HepG2 (cell line): ENCODE measurements around the gene WDR93. TPM values are rescaled to one million over a fixed set of nuclear protein-coding genes. Genes with fewer than 3 reads are reported as not detected.
A peak's percentile ranks its signal among the peaks of the same experiment; 100 is the strongest.

Experiments
- ATAC-seq: fragments of 200-7000 bp; cut with Tn5 transposase; 3 replicates; pipeline ENCODE4 v1.9.1; 2020; ENCODE audit warnings: mild to moderate bottlenecking, moderate library complexity
- BruUV-seq: library from RNA; stranded (reverse); fragments of 400-500 nt; replicated peaks from 2 replicates; lab custom pipeline; 2021; lab: Mats Ljungman, UMichigan
- CTCF ChIA-PET: fragments of 300-600 bp; formaldehyde crosslinking; extraction: SDS; loops from one replicate; lab custom pipeline; 2021; ENCODE audit warnings: low total read pairs, inconsistent platforms, low intra/inter-chr PET ratio; lab: Yijun Ruan, JAX
- POLR2A ChIA-PET: fragments of 350-600 bp; sonication (Branson Sonifier 250); formaldehyde crosslinking; loops from one replicate; lab custom pipeline; 2020; ENCODE audit warnings: antibody characterized with exemption, inconsistent platforms; lab: Yijun Ruan, JAX
- DNase-seq: peaks from one replicate; pipeline ENCODE4 v3.0.0-alpha.2; 2015; ENCODE audit warnings: low spot score
- FAIRE-seq: peaks from 3 replicates; lab custom pipeline; 2011; peaks lifted over from hg19 to GRCh38; lab: Jason Lieb, UNC
- H2AFZ ChIP-seq: one replicate; pipeline ENCODE4 v1.6.1; 2011; ENCODE audit warnings: low read length, inconsistent platforms
- H3K27ac ChIP-seq: fragments of 300-600 bp; 3 replicates; pipeline ENCODE4 v1.8.0; 2011; ENCODE audit warnings: mixed run types, mild to moderate bottlenecking, mixed read lengths, low read length, inconsistent platforms; ENCODE audit not compliant: insufficient read depth; ENCODE audit errors: extremely low read length
- H3K27me3 ChIP-seq, 2 experiments: fragments of 200-600 bp in 1 of 2; 2 replicates in 1 of 2; 3 replicates in 1 of 2; pipeline versions ENCODE4 v1.6.0 to v1.8.0; 2011; ENCODE audit warnings: low read length in 2 of 2, mild to moderate bottlenecking in 2 of 2, moderate library complexity in 2 of 2, inconsistent platforms in 1 of 2; ENCODE audit not compliant: insufficient read depth in 2 of 2, control insufficient read depth in 1 of 2
- H3K36me3 ChIP-seq, 2 experiments: fragments of 200-600 bp in 1 of 2; replicated peaks in 1 of 2; 2 replicates in 1 of 2; 3 replicates in 1 of 2; pipeline versions ENCODE4 v1.5.1 to v1.8.0; 2011; ENCODE audit warnings: low read length in 2 of 2, inconsistent platforms in 1 of 2; ENCODE audit not compliant: insufficient read depth in 2 of 2, control insufficient read depth in 1 of 2
- H3K4me1 ChIP-seq: 2 replicates; pipeline ENCODE4 v1.5.1; 2012; ENCODE audit warnings: low read length, inconsistent platforms; ENCODE audit not compliant: insufficient read depth
- H3K4me2 ChIP-seq: 2 replicates; pipeline ENCODE4 v1.6.0; 2011; ENCODE audit warnings: low read depth, low read length, inconsistent platforms
- H3K4me3 ChIP-seq, 3 experiments: fragments of 200-600 bp in 1 of 3; sonication (generic), shearing (Covaris generic) in 1 of 3; replicated peaks in 1 of 3; 2 replicates each; pipeline ENCODE4 v1.5.1; 2011 to 2016; ENCODE audit warnings: low read length in 3 of 3, inconsistent platforms in 2 of 3, low read depth in 2 of 3, mild to moderate bottlenecking in 2 of 3, control low read depth in 1 of 3, mixed read lengths in 1 of 3; ENCODE audit not compliant: insufficient read depth in 1 of 3
- H3K79me2 ChIP-seq: one replicate; pipeline ENCODE4 v1.6.1; 2011; ENCODE audit warnings: low read length, inconsistent platforms; ENCODE audit not compliant: insufficient read depth
- H3K9ac ChIP-seq: 2 replicates; pipeline ENCODE4 v1.6.0; 2011; ENCODE audit warnings: mild to moderate bottlenecking, low read depth, low read length, inconsistent platforms; ENCODE audit not compliant: insufficient read depth
- H3K9me3 ChIP-seq: 2 replicates; pipeline ENCODE4 v1.5.1; 2012; ENCODE audit warnings: mild to moderate bottlenecking, low read length
- H4K20me1 ChIP-seq: 2 replicates; pipeline ENCODE4 v1.6.0; 2011; ENCODE audit warnings: inconsistent platforms, mild to moderate bottlenecking, low read length, moderate library complexity; ENCODE audit not compliant: insufficient read depth
- AGO2 ChIP-seq: fragments of 200-400 bp; formaldehyde crosslinking; optimal IDR thresholded peaks from 2 replicates; pipeline ENCODE3; 2017; ENCODE audit warnings: mild to moderate bottlenecking, low read depth, low read length, moderate library complexity
- STAG1 ChIP-seq: sonication (generic); formaldehyde crosslinking; IDR thresholded peaks from 2 replicates; pipeline ENCODE4 v1.4.0; 2020; ENCODE audit warnings: missing genetic modification reagents
- ZNF83 ChIP-seq: sonication (generic); formaldehyde crosslinking; IDR thresholded peaks from 2 replicates; pipeline ENCODE4 v1.4.0; 2020; ENCODE audit warnings: missing genetic modification reagents, mild to moderate bottlenecking, borderline replicate concordance
- WGBS: methylation state at CpG from one replicate; pipeline ENCODE4 v1.1.6; 2017; ENCODE audit warnings: low lambda C conversion rate; 5-methylcytosine and 5-hydroxymethylcytosine counted together
- in situ Hi-C: cut with HindIII; loops from 2 replicates; pipeline ENCODE4 v1.10.0; 2017; ENCODE audit warnings: low pct_unique_long_range_greater_than_20kb; ENCODE audit not compliant: extremely low pct_ligation_motif_present
- intact Hi-C: fragments of 100-400 bp; cut with micrococcal nuclease; formaldehyde crosslinking; loops from one replicate; pipeline ENCODE4 v1.10.0; 2022; ENCODE audit not compliant: unreplicated experiment
- polyA plus RNA-seq, 8 experiments: library from polyadenylated mRNA; depleted of rRNA in 3 of 8; stranded (reverse) in 7 of 8; unstranded in 1 of 8; fragments of >200 nt; fragmentation: Illumina TruSeq in 4 of 8; extraction: Trizol in 4 of 8; gene quantifications; 2 replicates each; pipeline versions ENCODE4 v1.2.1 to v1.2.3, GENCODE V29; 2011 to 2016; ENCODE audit warnings: low read depth in 4 of 8, missing spikeins in 1 of 8, mixed read lengths in 1 of 8; ENCODE audit not compliant: insufficient read depth in 1 of 8
- total RNA-seq, 5 experiments: library from RNA; depleted of rRNA; stranded (reverse); fragments of >200 nt; fragmentation: Illumina TruSeq; extraction: Trizol; gene quantifications; 2 replicates each; pipeline ENCODE4 v1.2.3, GENCODE V29; 2016; ENCODE audit warnings: low read depth in 1 of 5

Gene WDR93
- total and polyA plus RNA-seq, 2 of the 13 experiments (the other 11 are each of a cell fraction or from before 2014, with no cell fraction given) = 0.07 TPM; not detected in 1

DNA sequence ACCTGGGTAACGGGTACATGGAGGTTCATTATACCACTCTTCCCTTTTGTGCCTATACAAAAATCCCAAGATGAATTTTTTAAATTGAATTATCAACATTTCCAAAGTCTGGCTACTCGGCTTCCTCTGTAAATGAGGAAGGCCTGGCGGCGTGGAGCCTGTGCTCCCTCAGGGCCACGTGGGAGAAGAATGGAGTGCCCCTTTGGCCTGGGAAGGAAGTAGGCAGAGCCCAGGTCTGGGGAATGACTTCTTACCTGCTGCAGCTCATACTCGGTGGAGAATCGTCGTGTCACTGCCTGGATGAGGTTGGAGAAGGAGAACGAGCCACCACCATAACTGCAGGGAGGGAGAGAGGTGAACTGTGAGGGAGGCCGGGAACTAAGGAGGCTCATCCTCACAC is 99.6 kb downstream of the WDR93 start:
- H3K27ac ChIP-seq = no peak overlapping the region
- CTCF ChIA-PET = no interaction called here
- no TSS peak for BruUV-seq
- H4K20me1 ChIP-seq = no peaks in the 10 kb centered on the region; the same call in 1 of the 2 replicates
- POLR2A ChIA-PET = interaction anchor here (1.0 kb wide), 1 partner anchor 17 kb away, joined by 3 read pairs; no protein-coding TSS in a partner anchor
- FAIRE-seq (no peak), ATAC-seq (no peak), DNase-seq (no peak)
- no peak overlapping the region for H2AFZ ChIP-seq
- peaks cover 18 to 60% of the 10 kb centered on the region in 2 experiments for H3K36me3 ChIP-seq
- H3K4me1 ChIP-seq = peaks cover 24% of the 10 kb centered on the region
- no peaks in the 10 kb centered on the region for H3K27me3 ChIP-seq
- in situ Hi-C loops (no loop called here), intact Hi-C loops (no loop called here)
- TF ChIP-seq ZNF83 (CRISPR knock-in tag) = no peak
- H3K79me2 ChIP-seq = no peaks in the 10 kb centered on the region
- 96% methylated on average over 10 of the region's 10 CpGs for WGBS
- no peak overlapping the region for H3K4me3 ChIP-seq
- no peaks in the 10 kb centered on the region for H3K9me3 ChIP-seq
- no peak overlapping the region for H3K9ac ChIP-seq
- H3K4me2 ChIP-seq = no peak overlapping the region

DNA sequence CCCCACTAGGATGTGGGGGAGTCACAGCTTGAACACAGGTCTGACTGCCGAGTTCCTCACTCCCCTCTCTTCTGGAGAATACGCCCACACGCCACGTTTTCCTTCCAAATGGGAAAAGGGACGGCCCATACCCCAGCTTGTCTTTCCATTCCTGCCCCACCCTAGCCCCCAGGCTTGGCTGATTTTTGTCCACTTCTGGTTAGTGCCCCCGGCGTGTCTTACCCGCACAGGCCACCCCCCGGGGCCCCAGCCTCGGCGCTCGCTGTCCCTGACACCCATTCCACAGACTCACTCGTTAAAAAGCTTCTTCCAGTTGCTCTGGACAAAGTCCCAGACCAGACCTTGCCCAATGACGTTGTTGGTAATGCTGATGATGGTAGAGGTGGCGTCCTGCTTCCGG is 100.0 kb downstream of the WDR93 start:
- no peak for FAIRE-seq
- H3K27me3 ChIP-seq = no peaks in the 10 kb centered on the region
- TF ChIP-seq AGO2 = peak; percentile 40
- no peak for TF ChIP-seq STAG1 (CRISPR knock-in tag)
- no peak overlapping the region for H2AFZ ChIP-seq
- H3K36me3 ChIP-seq = peaks cover 18 to 59% of the 10 kb centered on the region in 2 experiments
- no peaks in the 10 kb centered on the region for H3K79me2 ChIP-seq
- no peak overlapping the region for H3K4me3 ChIP-seq
- intact Hi-C loops (no loop called here), in situ Hi-C loops (no loop called here)
- ChIA-PET POLR2A (no interaction called here), CTCF (no interaction called here)
- 98% methylated on average over 16 of the region's 16 CpGs for whole genome bisulfite sequencing
- ATAC-seq = no peak
- no TSS peak for BruUV-seq
- H3K9ac ChIP-seq = no peak overlapping the region
- no peak for DNase-seq
- H3K27ac ChIP-seq = no peak overlapping the region
- H4K20me1 ChIP-seq = no peaks in the 10 kb centered on the region; the same call in 1 of the 2 replicates
- H3K4me2 ChIP-seq = no peak overlapping the region
- H3K4me1 ChIP-seq = peaks cover 24% of the 10 kb centered on the region
- H3K9me3 ChIP-seq = no peaks in the 10 kb centered on the region
